ENCODE data around the gene USP3. TPM values are rescaled to one million over a fixed set of nuclear protein-coding genes. Genes with fewer than 3 reads are reported as not detected.

Gene USP3
- total RNA-seq, 2 experiments from 2014 or later: 37.3 to 42.2 TPM

GRCh38 chr15:63504979-63505841 is 817 bp downstream of the USP3 start:
- CTCF ChIA-PET: interaction anchor here (1.2 to 3.7 kb wide), 9 partner anchors 8 to 91 kb away, joined by 3 to 15 read pairs (median 4); no protein-coding TSS in a partner anchor
- POLR2A ChIA-PET: interaction anchor here (0.6 to 2.9 kb wide), 8 partner anchors 11 to 1916 kb away, joined by 3 to 18 read pairs (median 3); no protein-coding TSS in a partner anchor

- ChIA-PET POLR2A (interaction anchor here (0.6 to 2.9 kb wide), 6 partner anchors 12 to 1916 kb away, joined by 3 to 18 read pairs (median 3); no protein-coding TSS in a partner anchor), CTCF (interaction anchor here (1.2 to 3.7 kb wide), 7 partner anchors 8 to 52 kb away, joined by 3 to 15 read pairs (median 4); no protein-coding TSS in a partner anchor)
Measured at GRCh38 chr15:63505842-63506222, 1.4 kb downstream of the USP3 start.

GRCh38 chr15:63506537-63507035 is 2.2 kb downstream of the USP3 start:
- ChIA-PET CTCF (interaction anchor here (1.2 to 3.7 kb wide), 7 partner anchors 9 to 647 kb away, joined by 3 to 15 read pairs (median 4); no protein-coding TSS in a partner anchor), POLR2A (no interaction called here)

- POLR2A ChIA-PET: interaction anchor here (1.0 to 1.1 kb wide), 3 partner anchors 9 to 76 kb away, joined by 3 to 5 read pairs (median 3); no protein-coding TSS in a partner anchor
- CTCF ChIA-PET: interaction anchor here (1.1 to 3.7 kb wide), 4 partner anchors 21 to 646 kb away, joined by 3 to 11 read pairs (median 3); no protein-coding TSS in a partner anchor
Measured at GRCh38 chr15:63507878-63508818, 3.8 kb downstream of the USP3 start.

GRCh38 chr15:63509056-63509954 is 4.9 kb downstream of the USP3 start:
- CTCF ChIA-PET: interaction anchor here (0.9 to 1.1 kb wide), 2 partner anchors 22 to 51 kb away, joined by 3 to 4 read pairs; no protein-coding TSS in a partner anchor
- POLR2A ChIA-PET: interaction anchor here (1.0 to 1.4 kb wide), 2 partner anchors 12 to 26 kb away, joined by 4 read pairs; no protein-coding TSS in a partner anchor

GRCh38 chr15:63509955-63510940 is 5.9 kb downstream of the USP3 start:
- ChIA-PET CTCF (interaction anchor here (0.9 to 1.1 kb wide), 2 partner anchors 23 to 50 kb away, joined by 3 to 4 read pairs; no protein-coding TSS in a partner anchor), POLR2A (interaction anchor here (1.0 to 1.4 kb wide), 2 partner anchors 11 to 27 kb away, joined by 4 read pairs; no protein-coding TSS in a partner anchor)

GRCh38 chr15:63512148-63512547 is 7.8 kb downstream of the USP3 start:
- CTCF ChIA-PET: no interaction called here
- POLR2A ChIA-PET: no interaction called here

GRCh38 chr15:63513271-63513670 is 8.9 kb downstream of the USP3 start:
- ChIA-PET CTCF (interaction anchor here (1.4 kb wide), 1 partner anchor 46 kb away, joined by 4 read pairs; no protein-coding TSS in a partner anchor), POLR2A (no interaction called here)

GRCh38 chr15:63513728-63514127 is 9.3 kb downstream of the USP3 start:
- ChIA-PET CTCF (interaction anchor here (1.4 kb wide), 1 partner anchor 47 kb away, joined by 4 read pairs; no protein-coding TSS in a partner anchor), POLR2A (no interaction called here)

- ChIA-PET CTCF (interaction anchor here (1.0 kb wide), 1 partner anchor 48 kb away, joined by 6 read pairs; no protein-coding TSS in a partner anchor), POLR2A (no interaction called here)
Measured at GRCh38 chr15:63514531-63514943, 10.1 kb downstream of the USP3 start.

GRCh38 chr15:63517202-63517601 is 12.8 kb downstream of the USP3 start:
- POLR2A ChIA-PET: no interaction called here

GRCh38 chr15:63517628-63518027 is 13.2 kb downstream of the USP3 start:
- ChIA-PET CTCF (no interaction called here), POLR2A (no interaction called here)

More at GRCh38 chr15:63517202-63517601, 12.8 kb downstream of the USP3 start:
- CTCF ChIA-PET: no interaction called here

- CTCF ChIA-PET: interaction anchor here (1.9 kb wide), 1 partner anchor 53 kb away, joined by 5 read pairs; no protein-coding TSS in a partner anchor
- POLR2A ChIA-PET: no interaction called here
Measured at GRCh38 chr15:63519041-63519440, 14.6 kb downstream of the USP3 start.

- ChIA-PET CTCF (interaction anchor here (0.7 to 1.9 kb wide), 2 partner anchors 36 to 53 kb away, joined by 3 to 5 read pairs; no protein-coding TSS in a partner anchor), POLR2A (interaction anchor here (0.7 kb wide), 1 partner anchor 302 kb away, joined by 9 read pairs; no protein-coding TSS in a partner anchor)
Measured at GRCh38 chr15:63519548-63520178, 15.3 kb downstream of the USP3 start.

- ChIA-PET CTCF (interaction anchor here (1.9 kb wide), 1 partner anchor 54 kb away, joined by 5 read pairs; no protein-coding TSS in a partner anchor), POLR2A (interaction anchor here (0.7 to 1.4 kb wide), 2 partner anchors 10 to 303 kb away, joined by 4 to 9 read pairs; no protein-coding TSS in a partner anchor)
Measured at GRCh38 chr15:63520462-63520861, 16.1 kb downstream of the USP3 start.

- POLR2A ChIA-PET: interaction anchor here (0.5 kb wide), 1 partner anchor 11 kb away, joined by 6 read pairs; no protein-coding TSS in a partner anchor
- CTCF ChIA-PET: interaction anchor here (0.9 kb wide), 1 partner anchor 9 kb away, joined by 3 read pairs; no protein-coding TSS in a partner anchor
Measured at GRCh38 chr15:63522225-63522578, 17.8 kb downstream of the USP3 start.
